ENCODE results near the gene ZC2HC1C.
"Not testable (repeated sequence)": the region's sequence is repeated elsewhere in the genome, so short reads cannot be mapped to it uniquely, and the experiment has no call there.

The ZC2HC1C gene

DNA sequence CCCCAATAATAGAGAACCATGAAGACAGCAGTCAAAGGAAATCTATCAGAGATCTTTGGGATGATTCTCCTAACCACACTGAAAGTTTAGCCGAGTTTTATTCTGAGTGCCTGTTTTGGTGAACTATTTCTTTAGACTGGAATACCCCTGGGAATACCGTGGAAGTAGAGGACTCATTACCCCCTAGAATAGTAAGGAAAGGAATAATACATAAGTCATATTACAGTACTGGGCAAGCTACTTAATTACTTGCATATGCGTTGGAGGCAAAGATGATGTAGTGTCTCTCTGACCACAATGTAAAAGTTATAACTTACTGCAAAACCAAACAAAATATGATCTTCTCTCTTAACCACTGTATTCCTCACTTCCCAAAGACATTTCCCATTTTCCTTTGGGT is 25.5 kb downstream of the ZC2HC1C start:
- DNase-seq (ENCODE audit: low read depth in 2 of 2), result no peak

- DNase-seq (ENCODE audit: low read depth in 2 of 2), result no peak
These were observed 26.2 kb downstream of the ZC2HC1C start for GRCh38 chr14:75095690-75096089.

GRCh38 chr14:75096959-75097358 is 27.5 kb downstream of the ZC2HC1C start:
- no peak for DNase-seq (ENCODE audit: low read depth in 2 of 2)

- no peak for DNase-seq (ENCODE audit: low read depth in 2 of 2)
These were observed 28.8 kb downstream of the ZC2HC1C start for GRCh38 chr14:75098212-75098611.

DNA sequence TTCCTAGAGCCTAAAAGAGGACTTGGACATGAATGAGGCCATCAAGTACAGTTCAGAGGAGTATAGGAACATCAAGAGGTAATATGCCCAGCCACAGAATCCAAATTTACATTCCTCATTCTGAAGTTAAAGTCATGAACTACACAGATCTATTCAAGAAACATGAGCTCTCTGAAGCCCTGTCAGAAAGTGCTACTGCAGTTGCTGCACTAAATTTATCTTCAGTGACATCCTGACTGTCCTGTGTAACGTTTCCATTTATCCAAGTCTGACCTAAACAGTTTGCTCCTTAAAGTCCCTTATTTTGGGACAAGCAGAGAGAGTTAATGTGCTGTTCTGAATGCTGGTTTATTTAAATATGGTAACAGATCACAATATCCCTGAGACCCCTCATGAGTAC is 29.2 kb downstream of the ZC2HC1C start:
- DNase-seq (ENCODE audit: low read depth in 2 of 2), result no peak

DNA sequence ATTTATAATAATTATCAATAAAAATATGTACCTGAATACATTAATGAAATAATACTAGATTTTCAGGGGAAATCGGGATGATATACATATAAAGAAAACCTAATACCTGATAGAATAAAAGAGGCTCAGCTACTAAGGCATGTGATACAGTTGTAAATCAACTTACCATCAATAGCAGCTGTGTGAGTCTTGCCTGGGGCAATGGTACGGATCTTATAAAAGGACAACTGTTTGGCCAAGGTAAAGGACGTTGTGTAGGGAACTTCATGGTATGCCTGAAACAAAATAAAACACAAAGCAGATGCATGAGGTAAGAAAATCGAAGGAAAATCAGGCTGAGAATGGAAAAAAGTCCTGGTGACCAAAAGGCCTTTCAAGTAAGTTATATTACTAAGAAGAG is 32.0 kb downstream of the ZC2HC1C start:
- no peak for DNase-seq (ENCODE audit: low read depth in 2 of 2)

DNA sequence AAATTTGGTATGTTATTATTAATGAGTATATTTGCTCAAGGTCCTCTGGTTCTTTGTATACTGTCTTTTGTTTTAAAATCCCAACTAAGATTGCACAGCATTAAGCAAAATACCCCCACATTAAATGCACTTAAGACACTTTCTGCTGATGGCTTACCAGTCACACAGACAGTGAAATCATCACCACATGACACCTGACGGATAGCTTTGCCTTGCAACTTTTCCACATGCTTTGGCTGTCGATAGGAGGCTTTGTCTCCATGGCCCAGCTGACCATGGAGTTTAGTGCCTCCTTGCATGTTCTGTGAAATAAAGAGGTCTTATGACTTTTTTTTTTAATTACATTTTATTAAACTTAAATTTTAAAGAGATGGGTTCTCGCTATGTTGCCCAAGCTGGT is 37.7 kb downstream of the ZC2HC1C start:
- no peak for DNase-seq (ENCODE audit: low read depth in 2 of 2)

DNA sequence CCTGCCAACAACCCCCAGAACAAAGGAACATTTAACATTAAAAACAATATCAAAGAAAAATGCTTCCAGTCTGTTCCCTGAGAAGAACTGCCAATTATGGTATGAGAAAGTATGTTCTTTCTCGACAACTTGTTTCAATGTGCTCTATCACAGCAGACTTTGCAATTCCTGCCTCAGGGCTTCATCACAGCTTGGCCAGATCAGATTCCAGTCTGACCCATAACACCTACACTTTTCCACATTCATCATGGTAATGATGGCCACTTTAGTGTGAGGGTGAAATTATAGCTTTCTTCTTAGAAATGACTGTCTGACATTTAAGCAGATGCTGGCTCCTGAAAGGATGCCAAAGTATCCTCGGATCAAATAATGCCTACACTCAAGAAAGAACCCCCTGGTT is 40.4 kb downstream of the ZC2HC1C start:
- DNase-seq (ENCODE audit: low read depth in 2 of 2), result no peak

DNA sequence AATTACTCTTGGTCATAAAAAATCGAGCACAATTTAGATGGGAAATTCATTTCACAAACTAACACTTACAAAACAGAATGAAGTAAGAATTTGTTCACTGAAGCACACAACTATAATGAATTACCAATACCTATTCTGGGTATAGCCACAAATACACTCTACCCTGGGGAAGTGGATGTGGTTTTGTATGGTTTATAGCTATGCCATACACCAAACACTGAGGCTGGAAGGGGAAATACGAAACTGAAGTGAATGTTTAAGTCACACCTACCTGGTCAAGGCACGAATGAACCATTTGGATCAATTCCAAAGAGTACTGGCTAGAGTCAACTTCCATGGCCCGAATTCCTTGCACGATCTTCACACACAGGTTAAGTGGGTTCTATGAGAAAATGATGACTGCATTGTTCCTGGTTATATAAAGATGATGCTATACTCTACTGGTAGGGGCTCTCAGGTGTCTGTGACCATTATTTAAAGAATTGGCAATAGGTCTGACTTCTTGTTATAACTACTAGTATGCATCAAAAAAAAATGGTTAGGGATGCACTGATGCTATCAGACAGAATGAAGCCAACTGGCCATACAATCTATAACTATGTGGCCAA is 44.6 kb downstream of the ZC2HC1C start:
- DNase-seq (ENCODE audit: low read depth in 2 of 2), result no peak

DNA sequence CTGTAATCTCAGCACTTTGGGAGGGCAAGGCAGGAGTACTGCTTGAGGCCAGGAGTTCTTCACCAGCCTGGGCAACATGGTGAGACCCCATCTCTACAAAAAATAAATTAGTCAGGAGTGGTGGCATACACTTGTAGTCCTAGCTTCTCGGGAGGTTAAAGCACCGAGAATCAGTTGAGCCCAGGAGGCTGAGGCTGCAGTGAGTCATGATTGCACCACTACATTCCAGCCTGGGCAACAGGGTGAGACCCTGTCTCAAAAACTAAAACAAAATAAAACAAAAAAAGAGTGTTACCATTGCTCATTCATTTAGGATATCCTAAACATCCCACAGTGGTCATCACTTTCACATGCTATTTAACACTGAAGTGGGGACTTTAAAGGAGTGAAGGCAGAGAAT is 49.6 kb downstream of the ZC2HC1C start:
- DNase-seq (ENCODE audit: low read depth in 2 of 2), result no peak

DNA sequence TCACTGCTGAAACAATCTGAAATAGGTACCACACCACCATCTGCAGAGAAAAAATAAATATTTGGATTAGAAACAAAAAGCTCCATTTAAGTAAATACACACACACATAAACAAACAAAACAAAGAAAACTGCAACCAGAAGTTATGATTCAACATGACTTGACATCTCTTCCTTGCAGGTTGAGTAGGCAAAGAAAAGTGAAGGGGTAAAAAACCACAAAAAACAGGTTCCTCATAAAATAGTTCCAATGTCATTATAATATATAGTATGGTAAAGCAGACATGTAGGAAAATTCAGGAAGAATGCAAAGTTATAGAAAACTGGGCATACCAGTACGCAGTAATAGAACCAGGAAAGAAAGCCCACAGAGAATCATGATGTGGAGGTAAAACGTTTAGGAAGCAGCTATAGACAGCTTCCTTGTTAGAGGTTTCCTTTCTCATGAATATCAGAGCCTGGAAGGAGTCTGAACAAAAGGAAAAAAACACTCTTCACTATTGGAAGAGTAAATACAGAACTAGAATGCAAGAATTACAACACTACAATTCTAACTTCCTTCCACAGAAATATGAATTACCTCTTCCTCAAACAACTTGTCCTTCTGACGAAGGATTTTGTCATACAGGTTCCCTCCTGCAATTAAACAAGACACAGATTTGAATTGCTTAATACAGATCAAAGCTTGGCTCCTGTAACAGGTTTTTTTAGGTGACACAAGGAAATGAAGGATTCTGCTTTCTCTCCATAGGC is 51.3 kb downstream of the ZC2HC1C start:
- DNase-seq (ENCODE audit: low read depth in 2 of 2), result no peak

DNA sequence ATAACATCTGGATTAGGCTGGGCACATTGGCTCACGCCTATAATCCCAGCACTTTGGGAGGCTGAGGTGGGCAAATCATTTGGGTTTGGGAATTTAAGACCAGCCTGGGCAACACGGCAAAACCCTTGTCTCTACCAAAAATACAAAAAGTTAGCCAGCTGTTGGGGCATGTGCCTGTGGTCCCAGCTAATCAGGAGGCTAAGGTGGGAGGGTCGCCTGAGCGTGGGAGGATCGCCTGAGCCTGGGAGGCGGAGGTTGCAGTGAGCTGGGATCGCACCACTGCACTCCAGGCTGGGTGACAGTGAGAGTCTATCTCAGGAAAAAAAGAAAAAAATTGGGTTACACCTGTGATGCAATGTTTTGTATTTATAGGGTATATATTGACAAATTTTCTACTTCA is 52.1 kb downstream of the ZC2HC1C start:
- no peak for DNase-seq (ENCODE audit: low read depth in 2 of 2)

DNA sequence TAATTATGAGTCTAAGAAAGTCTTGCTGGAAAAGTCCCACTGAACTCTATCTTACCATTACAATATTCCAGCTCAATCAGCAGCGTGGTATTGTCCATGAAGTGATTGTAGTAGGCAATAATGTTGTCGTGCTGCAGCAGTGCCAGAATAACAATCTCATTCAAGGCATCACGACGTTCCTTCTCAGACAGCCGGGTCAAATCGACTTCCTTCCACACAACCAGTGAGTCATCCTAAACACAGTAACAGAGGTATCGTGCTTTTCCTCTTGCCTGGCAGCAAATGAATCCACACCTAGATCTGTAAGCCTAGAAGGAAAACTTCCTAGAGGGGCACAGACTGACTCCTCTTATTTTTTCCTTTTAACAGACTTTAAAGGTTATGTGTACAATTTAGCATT is 54.5 kb downstream of the ZC2HC1C start:
- DNase-seq (ENCODE audit: low read depth in 2 of 2), result peak in 1 of 2 donors; percentile 17

GRCh38 chr14:75125617-75126016 is 56.2 kb downstream of the ZC2HC1C start:
- DNase-seq (ENCODE audit: low read depth in 2 of 2), result no peak

GRCh38 chr14:75126121-75126544 is 56.7 kb downstream of the ZC2HC1C start:
- no peak for DNase-seq (ENCODE audit: low read depth in 2 of 2)

DNA sequence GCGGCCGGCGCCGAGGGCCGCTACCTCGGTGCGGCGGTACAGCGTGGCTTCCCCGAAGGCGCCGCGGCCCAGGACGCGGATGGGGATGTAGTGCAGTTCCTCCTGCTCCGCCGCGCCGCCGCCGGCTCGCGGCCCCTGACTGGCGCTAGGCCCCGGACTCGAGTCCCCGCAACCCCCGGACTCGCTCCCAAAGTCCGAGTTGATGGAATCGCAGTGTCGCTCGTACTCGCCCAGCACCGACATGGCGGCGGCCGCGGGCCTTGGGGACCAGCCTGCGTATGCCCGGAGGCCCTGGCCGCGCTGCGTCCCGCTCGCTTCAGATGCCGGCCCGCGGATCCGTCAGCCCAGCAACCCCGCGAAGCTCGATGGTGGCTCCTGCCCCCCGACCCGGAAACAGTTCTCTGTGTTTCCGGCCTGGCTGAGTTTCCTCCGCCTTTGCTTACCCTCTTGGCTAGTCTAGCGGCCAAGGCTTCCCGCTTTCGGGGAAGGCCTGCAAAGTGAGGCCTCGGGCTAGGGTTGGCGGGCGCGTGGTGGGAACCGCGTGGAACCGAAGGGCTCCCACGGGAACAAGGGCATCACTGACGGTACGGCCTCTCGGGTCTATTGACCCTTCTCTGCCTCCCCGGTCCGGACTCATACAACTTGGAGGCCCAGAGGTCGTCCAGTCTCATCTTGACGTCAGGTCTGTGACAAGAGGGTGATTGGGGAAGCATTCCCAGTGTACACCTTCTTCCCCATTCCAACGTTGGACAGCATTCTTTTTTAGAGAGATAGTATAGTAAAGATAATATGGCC is 57.4 kb downstream of the ZC2HC1C start, which contains the start of gene NEK9:
NEK9 (minus strand) TSS at position 370 of the 795 bp plus-strand sequence; CDS start at position 243, 127 bp downstream.
- DNase-seq (ENCODE audit: low read depth in 2 of 2), result peak; percentile 77 to 84

DNA sequence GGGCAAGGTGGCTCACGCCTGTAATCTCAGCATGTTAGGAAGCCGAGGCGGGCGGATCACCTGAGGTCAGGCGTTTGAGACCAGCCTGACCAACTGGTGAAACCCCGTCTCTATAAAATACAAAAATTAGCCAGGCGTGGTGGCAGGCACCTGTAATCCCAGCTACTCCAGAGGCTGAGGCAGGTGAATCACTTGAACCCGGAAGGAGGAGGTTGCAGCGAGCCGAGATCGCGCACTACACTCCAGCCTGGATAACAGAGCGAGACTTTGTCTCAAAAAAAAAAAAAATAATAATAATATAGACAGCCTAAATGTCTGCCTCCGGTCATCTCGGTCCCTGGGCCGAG is 58.0 kb downstream of the ZC2HC1C start:
- not testable (repeated sequence) for DNase-seq (ENCODE audit: low read depth in 2 of 2)

DNA sequence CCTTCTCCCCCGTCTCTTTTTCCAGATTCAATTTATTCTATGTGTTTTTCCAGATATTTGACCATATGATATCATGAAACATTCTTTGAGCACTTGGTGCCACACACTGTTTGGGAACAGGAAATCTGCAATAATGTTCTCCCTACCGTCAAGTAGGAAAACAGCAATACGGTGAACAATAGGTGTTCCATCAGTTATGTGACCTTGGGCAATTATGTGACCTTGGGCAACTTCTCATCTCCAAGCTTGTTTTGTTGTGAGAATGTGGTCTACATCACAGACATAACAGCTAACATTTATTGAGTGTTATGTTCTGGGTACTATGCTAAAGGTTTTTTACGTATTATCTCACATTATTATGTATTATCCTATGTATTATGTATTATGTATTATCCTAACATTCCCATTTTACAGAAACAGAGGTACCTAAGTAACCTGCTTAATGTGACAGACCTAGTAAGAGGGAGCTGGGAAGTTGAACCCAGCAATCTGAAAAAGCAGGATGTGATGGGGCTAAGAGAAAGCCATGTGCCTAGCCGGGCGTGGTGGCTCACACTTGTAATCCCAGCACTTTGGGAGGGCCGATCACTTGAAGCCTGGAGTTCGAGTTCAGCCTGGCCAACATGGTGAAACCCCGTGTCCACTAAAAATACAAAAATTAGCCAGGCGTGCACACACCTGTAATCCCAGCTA is 58.6 kb downstream of the ZC2HC1C start:
- no peak for DNase-seq (ENCODE audit: low read depth in 2 of 2)

- no peak for DNase-seq (ENCODE audit: low read depth in 2 of 2)
These were observed 59.2 kb downstream of the ZC2HC1C start for GRCh38 chr14:75128596-75128990.

Measured in stimulated activated CD4-positive, alpha-beta T cell treated with anti-CD3 and anti-CD28 coated beads, Interleukin-1b, Interleukin-23, amount 100 ng/mL, for 4 hours (primary cell).